ENCODE measurements around the gene FADS6.

GRCh38 chr17:74870512-74870911 lies 22.9 kb downstream of the FADS6 start:
- TF ChIP-seq BHLHE40 (IDR thresholded peaks at IDR 0.05; ENCODE audit: borderline replicate concordance in 1 of 2, low read depth in 2 of 2, low read length in 1 of 2) (no peak), CTCF (IDR thresholded peaks at IDR 0.05 in 2 of 3, conservative IDR thresholded peaks at IDR 0.05 in 1 of 3; ENCODE audit: control insufficient read depth in 2 of 3, extremely low read depth in 1 of 3, insufficient read depth in 1 of 3, low read depth in 3 of 3, low read length in 3 of 3) (no peak), ATF2 (IDR thresholded peaks at IDR 0.05; ENCODE audit: low read length) (no peak), TAF1 (IDR thresholded peaks at IDR 0.05; ENCODE audit: borderline replicate concordance, low read depth, low read length) (no peak), MAX (IDR thresholded peaks at IDR 0.05; ENCODE audit: low read depth, low read length) (no peak), ZNF274 (IDR thresholded peaks at IDR 0.05; ENCODE audit: insufficient read depth, insufficient read length) (no peak)

Measured in GM12878 (cell line).